NCI-H748 (cell line): ENCODE data around the gene MEF2A.
"Not testable (repeated sequence)": the region's sequence is repeated elsewhere in the genome, so short reads cannot be mapped to it uniquely, and the experiment has no call there.

ENCODE experiments used
- DNase-seq: peaks from one replicate; lab custom pipeline; 2025; ENCODE audit not compliant: unreplicated experiment; lab: John Stamatoyannopoulos, UW

Gene MEF2A

DNA sequence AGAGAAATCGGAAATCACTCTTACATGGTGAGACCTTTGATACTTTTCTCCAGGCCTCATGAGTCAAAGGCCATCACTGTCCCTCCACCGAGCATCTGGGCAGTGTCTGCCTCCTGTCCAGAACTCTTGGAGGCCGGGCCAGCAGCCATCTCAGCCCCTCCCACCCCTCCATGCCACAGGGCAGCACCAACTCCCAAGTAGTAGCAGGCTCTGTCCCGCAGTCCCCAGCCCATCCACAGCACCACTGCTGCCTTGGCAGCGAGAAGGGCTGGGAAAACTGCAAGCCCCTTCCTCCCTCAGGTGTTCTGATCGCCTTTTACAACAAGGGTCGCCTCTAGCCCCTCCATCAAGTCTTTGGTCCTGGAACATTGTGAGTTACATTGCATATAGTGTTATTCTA lies 161.9 kb downstream of the MEF2A start:
- DNase-seq: no peak

DNA sequence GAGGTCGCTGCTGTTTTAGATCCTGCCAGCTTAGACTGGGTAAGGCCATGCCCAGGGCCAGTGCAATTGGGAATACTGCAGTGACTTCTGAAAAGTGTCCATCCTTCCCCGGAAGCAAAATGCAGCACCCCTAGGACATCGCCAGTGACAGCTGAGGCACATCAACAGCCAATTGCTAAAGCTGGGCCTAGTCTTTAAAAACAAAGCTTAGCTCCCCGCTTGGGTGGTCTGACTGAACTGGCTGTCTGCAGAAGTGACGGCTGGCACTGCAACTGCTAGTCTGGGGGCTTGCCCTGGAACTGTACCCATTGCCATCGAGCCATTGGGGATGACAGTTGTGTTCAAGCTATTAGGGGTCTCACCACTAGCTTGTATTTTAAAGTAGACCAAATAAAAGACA lies 163.1 kb downstream of the MEF2A start:
- DNase-seq: no peak

DNA sequence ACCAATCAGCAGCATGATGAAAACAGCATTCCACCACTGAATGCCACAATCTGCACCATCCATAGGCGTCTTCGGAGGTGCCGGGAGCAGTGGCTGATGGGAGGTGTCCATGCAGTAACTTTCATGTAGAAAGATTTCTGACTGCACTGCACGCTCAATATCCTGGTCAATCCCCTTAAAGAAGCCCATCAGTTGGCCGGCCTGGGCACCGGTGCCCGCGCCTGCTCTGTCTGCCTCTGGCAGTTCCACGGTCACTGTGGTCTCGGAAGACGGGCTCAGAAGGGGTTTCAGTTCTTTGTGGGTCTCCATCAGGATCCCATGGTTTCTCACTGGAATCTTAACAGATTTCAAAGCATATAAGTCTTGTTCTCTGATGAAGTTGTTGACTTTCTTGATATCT lies 163.5 kb downstream of the MEF2A start:
- DNase-seq: no peak

DNA sequence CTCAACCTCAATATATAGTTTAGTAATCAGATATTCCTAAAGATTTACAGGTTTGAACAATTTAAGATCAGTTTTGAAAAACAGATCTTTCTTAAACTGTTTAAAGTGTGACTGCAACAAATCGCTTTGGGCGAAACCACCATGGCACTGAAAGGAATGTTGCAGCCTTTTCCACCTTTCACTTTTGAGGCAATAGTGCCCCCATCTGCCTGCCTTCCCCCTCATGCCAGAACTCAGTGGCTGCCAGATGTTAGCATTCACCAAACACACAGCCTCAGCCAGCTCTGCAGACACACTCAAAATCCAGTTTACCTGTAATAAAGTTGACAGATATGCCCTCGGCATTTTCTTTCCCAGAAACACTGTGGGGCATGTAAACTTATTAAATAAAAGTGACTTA lies 164.1 kb downstream of the MEF2A start:
- peak; percentile 19 for DNase-seq

DNA sequence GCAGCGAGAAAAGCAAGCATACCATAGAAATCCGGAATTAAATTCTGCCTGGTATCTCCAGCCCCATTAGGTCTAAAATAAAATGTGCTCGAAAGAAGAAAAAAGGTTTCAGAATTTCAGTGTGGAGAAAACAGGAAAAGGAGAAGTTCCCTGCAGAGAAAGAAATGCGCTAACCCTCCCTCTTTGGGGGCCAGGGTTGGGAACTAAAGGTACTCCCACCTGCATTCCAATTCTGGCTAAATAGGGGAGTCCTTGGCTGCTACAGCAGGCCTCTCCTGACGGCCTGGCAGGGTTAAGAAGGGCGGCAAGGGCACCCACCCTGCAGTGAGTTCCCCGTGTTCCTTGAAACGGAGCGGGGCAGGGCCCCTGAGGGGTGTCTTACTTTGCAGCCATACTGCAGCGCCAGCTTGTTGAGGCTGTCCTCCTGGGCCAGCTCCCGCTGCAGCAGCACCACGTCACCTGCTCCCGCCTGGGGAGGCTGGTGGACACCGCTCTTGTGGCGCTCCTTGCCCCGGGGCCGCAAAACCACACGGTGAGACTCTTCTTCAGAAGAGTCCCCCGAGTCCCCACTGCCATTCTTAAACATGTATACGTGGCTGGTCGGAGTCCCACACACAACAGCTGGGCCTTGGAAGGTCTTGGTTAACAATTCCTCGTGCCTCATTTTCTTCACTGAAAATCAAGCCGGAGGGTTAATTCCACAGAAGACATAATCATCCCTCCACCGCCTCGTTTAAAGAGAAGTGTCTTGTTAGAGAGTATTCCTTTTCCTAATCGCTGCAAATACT lies 165.7 kb downstream of the MEF2A start:
- DNase-seq: no peak

DNA sequence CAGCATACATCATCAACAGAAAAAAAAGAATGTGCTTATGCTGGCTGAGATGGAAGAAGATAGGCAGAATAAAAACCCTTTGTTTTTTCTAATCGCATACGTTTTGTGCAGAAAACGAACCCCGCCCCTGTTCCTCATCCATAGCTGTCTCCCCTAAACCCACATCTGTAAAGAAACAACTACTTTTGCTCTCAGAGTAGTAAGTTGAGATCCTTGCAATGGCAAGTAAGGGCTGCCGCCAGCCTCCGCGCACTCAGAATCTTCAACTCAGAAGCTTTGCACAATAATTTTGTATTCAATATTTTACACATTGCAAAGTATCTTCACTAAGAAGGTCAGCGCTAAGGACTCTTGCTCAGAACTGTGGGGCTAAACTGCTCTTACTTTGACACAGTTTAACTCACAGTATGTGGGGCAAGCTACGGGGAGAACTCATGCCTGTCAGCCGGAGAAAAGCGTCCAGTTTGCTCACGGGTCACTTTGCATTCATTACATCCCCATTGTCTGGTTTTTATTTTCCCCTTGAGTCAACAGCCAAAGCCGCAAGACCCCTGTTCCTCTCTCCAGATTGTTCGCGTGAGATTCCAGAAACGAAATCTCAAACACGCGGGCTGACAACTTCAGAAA lies 166.5 kb downstream of the MEF2A start:
- peak; percentile 33 for DNase-seq

DNA sequence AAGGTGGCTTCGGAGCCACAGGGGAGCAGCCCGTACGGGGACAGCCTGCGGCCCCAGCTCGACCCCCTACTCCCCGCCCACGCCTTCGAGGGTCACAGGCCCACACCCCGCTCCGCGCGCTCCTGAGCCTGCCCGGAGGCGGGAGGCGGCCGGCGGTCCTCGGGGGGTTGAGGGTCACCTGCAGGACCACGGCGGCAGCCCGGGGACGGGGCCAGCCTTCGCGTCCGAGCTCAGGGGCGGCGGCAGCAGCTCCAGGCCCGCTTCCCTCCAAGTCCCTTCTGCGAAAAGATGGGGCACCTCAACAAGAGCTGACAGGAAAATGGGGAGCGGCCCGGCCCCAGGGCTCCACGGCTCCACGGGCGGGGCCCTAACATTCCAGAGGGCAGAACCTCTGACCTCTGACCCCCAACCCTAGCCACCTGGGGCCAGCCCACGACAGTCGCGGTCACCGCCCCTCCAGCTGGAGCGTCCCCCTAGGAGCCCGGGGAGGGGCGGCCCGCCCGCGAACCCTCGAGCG lies 167.0 kb downstream of the MEF2A start:
- DNase-seq: peak; percentile 49

DNA sequence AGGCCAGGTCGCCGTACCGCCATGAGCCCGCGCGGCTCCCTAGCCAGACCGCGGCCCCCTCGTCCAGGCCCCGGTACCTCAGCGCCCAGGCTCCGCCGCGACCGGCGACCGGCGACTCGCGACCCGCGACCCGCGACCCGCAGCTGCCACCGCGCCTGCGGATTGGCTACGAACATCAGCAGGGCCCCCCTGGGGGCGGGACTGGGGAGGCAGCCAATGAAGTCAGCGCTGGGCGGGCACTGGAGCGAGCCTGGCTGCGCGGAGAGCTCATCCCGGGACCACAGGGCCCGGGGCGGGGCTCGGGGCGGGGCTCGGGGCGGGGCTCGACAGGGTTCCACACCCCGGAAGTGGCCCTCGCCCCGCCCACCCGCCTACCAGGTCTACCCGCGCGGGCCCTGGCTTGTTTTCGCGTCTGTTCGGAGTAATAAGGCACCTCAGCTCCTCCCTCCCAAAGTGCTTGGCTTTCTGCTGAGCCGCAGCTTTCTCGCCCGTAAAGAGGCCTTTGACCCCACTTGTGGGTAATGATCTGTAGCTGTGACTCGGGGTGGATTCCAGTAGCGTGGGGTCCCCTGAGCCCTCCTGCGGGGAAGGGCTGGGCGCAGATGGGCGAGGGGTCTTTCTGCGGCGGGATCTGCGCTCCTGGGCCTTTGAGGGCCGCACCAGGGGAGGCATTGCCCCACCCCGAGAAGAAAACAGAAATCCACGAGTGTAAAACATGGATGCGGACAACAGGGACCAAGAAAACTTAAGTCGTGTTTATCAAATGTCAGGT lies 167.7 kb downstream of the MEF2A start, which contains the start of gene LYSMD4:
Gene LYSMD4, minus strand, starts transcription at position 170 of the 772 bp plus-strand sequence. CDS start 1,438 bp downstream, outside the sequence.
- DNase-seq: peak; percentile 98

DNA sequence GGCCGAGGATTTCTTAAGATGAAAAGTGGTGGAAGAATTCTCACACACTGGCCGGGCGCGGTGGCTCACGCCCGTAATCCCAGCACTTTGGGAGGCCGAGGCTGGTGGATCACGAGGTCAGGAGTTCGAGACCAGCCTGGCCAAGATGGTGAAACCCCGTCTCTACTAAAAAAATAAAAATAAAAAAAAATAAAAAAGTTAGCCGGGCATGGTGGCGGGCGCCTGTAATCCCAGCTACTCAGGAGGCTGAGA lies 168.2 kb downstream of the MEF2A start:
- DNase-seq: not testable (repeated sequence)

DNA sequence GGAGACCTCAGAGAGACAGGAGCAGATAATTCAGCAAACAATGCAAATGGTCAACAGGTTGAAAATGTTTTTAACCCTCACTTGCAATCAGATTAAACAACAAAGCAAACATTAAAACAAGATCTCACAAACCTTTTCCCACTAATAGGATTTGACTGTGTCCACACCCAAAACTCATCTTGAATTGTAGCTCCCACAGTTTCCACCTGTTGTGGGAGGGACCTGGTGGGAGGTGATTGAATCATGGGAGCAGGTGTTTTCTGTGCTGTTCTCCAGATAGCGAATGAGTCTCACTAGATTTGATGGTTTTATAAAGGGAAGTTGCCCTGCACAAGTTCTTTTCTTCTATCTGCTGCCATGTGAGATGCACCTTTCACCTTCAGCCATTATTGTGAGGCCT lies 168.8 kb downstream of the MEF2A start:
- peak; percentile 89 for DNase-seq

DNA sequence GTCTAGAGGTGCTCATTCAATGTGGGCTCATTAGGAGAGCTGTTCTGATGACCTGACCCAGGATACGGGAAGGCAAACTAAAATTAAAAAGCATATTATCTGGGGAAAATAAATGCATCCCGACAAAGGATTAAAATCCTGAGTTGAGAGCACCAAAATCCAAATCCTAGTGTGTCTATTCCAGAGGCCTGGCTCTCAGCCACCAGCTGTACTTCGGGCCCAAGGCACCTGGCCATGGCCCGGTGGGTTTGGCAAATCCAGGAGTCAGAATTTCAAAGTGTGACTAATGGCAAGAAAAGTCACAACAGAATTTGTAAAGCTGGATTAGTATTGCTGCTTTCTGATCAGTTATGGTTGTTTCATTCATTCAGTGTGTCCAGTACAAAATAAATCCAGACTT lies 170.1 kb downstream of the MEF2A start:
- DNase-seq: no peak

DNA sequence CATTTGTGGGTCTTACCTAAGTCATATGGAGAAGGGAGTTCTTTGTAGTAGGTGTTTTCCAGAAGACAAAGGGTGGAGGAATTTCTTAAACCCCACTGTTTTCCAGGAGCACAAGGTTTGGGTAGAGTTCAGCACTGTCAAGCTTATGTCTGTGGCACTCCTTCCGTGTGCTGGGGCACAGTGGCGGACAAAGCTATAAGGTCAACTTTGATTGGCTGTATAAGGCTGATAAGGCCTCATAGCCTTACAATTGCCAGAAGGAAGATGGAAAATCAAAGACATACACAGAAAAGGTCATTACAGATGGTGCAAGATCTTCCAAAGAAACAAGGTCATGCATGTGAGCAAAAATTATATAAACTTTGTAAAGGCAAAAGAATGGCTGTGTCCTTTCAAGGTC lies 170.9 kb downstream of the MEF2A start:
- DNase-seq: no peak

DNA sequence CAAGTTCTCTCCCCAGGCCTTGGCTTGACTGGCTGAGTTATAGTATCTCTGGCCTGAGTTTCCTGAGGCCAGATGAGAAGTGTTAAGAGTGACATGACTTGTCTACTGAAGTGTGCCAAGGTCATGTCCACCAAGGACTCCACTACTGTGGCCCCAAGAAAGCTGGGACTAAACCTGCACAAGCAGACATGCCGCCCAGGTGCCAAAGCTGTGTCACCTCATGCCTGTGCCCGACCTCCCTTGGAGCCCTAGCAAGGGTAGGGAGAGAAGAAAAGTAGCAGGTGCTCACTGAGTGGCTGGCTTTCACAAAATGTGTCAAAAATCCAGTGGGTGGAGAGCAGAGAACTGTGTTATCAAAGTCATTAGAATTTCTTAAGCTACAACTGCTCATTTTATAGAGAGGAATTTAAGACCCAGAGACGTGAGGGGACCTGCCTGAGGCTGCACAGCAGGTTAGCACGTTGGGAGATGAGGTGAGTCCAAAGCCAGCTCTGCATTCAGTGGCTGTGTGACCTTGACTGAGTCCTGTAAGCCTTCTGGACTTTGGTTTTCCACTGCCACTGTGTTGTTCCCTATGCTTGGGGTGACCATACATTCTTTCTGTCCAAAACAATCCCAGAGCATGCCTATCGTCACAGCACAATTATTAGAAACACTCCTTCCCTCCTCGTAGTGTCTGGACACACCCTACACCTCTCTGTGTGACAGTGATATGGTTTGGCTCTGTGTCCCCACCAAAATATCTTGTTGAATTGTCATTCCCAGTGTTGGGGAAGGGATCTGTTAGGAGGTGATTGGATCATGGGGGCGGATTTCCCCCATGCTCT lies 172.4 kb downstream of the MEF2A start:
- DNase-seq: no peak

DNA sequence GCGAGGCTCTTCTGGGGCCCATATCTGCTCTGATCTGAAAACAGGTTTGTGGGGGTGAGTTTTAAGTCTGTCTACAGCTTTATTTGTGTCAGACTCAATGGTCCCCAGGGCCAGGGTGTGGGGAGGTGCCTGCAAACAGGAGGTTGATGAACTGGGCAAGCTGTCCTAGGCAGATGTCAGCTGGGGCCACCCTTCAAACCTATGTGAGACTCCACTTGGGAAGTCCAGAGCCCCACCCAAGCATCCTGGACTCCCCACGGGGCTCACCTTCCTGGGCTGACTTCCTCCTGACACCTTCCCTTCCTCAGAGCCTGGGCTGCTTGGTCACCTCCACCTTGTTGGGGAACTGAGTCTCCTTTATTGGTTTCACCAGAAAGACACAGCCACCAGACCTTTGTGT lies 176.1 kb downstream of the MEF2A start:
- DNase-seq: no peak

DNA sequence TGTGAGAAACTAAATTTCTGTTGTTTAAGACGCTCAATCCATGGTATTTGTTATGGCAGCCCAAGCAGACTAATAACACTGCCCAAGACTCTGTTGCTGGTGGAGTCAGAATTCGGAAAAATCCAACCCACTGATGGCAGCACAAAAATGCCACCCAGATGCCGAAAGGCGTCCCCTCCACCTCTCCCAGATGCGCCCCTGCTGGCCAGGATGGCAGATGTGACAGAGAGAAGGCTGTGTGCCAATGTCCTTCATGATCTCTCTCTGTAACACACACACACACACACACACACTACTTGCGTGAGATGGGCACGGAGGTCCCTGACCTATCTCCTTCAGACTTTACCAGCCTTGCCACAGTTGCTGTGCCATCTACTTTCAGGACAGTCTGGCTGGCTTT lies 178.4 kb downstream of the MEF2A start:
- DNase-seq: no peak

DNA sequence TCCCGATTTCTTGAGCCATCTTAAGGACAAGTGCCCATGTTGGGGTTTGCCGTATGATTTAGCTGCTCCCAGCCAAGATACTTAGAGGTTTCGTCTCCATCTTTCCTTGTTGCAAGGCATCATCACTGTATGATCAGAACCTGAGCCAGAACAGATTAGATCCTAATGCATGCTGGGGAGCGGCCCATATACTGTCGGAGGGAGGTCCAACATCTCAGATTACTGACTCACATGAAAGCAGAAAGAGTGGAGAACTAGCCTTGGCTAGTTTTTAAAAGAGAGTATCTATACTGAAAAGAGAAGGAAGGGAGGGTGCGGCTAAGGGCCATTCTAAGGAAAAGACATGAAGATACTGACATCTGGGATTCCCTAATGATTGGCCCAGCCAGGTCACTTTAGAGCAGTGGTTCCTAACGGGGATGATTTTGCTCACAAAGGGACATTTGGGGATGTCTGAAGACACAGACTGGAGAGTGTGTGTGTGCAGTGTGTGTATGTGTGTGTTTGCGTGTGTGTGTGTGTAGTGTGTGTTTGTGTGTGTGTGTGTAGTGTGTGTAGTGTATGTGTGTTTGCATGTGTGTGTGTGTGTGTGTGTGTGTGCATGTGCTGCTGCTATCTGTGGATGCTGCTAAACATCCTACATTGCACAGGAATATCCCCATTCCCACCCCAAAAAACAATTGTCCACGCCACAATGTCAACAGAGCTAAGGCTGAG lies 179.7 kb downstream of the MEF2A start:
- DNase-seq: no peak

DNA sequence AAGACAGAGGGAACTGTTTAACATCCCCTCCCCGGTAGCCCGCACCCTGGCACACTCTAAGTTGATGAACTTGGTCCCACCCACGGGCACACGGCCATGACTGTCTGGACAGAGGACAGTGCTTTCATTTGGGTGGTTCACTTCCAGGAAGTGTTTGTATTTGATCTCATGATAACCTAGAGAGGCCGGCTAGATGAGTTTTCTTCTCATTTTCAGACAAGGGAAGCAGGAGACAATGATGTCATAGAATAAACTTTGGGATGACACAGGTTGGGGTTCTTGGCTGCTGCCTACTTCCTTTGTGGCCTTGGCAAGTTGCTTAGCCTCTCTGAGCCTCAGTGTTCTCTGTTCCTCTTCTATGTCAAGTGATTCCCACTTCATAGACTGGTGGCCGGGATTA lies 183.6 kb downstream of the MEF2A start:
- DNase-seq: no peak

DNA sequence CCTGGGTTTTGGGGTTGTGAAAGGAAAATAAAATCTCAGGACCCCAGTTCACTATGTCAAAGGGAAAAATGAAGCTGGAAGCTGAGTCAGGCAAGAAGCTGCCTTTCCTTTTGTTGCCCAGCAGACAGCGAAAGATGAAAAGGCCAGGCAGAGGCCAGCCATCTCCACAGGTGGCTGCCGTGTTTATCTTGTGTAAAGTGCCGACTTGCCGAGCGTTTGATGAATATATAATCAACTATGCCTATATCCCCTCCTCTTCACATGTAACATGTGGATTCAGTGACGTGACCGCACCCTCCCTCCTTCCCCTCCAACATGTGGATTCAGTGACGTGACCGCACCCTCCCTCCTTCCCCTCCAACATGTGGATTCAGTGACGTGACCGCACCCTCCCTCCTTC lies 184.5 kb downstream of the MEF2A start:
- not testable (repeated sequence) for DNase-seq

DNA sequence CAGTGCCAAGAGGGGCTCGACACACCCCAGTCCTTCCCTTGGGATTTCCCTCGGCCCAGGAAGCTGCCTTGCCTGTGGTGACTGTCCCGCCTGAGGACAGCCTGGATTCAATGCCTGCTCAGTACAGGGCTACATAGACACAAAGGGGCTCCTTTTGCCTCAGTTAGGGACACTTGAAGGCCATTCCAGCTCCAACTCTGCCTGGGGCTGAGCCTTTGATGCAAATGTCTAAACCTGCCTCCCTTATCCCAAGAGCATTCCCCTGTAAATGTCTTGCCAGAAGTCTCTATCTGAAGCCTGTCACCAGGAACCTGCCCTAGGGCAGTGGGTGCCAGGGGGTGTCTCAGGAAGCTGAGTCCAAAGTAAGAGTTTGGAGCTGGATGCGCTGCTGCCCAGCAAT lies 186.8 kb downstream of the MEF2A start:
- DNase-seq: no peak

DNA sequence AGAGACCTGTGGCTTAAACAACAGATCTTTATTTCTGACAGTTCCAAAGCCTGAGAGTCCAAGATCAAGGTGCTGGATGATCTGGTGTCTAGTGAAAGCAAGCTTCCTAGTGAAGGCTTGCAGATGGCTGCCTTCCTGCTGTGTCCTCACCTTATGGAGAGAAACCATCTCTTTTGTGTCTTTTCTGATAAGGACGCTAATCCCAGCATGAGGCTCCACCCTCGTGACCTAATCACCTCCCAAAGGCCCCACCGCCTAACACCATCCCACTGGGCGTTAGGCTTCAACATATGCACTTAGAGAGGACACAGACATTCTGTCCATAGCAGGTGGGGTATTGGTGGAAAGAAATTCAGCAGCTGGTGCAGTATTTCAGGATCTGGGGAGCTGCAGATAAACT lies 187.3 kb downstream of the MEF2A start:
- no peak for DNase-seq
